SK-N-SH treated with all-trans-retinoic acid at 6 μM for 48 hours (cell line): ENCODE data around the gene RRP12.

Source experiments
- BACH2 ChIP-seq: fragments of 250-450 bp; sonication (Bioruptor Pico); IDR thresholded peaks from 2 replicates; pipeline ENCODE4 v1.9.0; 2021; ENCODE audit warnings: mild to moderate bottlenecking, borderline replicate concordance
- ZC3H10 ChIP-seq: fragments of 250-450 bp; sonication (Bioruptor Pico); IDR thresholded peaks from 2 replicates; pipeline ENCODE4 v1.5.1; 2021; ENCODE audit warnings: mild to moderate bottlenecking, moderate library complexity

DNA sequence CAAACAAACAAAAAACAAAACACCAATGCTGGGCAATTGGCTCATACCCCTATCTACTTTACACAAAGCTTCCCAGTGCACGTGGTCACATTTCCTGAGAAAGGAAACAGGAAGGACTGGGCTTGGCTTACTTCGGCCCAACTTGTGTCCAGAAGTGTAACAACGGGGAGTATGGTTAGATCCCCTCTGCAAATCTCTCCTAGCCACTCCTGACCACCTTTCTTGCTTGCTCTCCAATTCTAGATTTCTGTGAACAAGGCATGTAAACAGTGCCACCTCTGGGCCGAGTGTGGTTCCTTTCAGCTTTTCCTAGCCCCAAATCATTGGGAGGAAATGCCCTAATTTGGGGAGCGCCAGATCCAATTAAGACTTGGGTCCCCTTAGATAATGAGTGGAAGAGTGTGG is 45.6 kb downstream of the RRP12 start:
- no peak for TF ChIP-seq ZC3H10
- no peak for TF ChIP-seq BACH2 (CRISPR knock-in tag)
